Measurements from ENCODE around the gene FRMD4B. TPM values are rescaled to one million over a fixed set of nuclear protein-coding genes. Genes with fewer than 3 reads are reported as not detected.

FRMD4B gene
- total and polyA plus RNA-seq, 4 donors = 16.6 to 96.4 (median 39.0) TPM

DNA sequence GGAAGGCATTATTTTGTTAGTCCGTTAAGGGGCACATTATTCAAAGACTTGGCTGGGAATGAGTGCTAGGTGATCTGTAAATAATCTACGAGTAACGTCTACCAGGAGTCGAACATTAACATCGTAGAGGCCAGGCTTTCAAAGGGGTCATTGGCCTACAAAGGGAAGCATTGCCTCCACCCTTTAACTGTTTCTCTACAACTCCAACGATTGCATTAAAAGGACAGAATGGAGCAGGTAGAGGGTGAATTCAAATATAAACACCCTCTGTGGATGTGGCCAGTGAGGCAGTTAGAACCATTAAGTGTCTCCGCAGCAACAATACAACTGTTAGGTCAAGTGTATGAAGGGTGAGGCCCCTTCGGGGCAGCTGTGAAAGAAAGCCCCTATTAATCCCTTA is 137.5 kb downstream of the FRMD4B start:
- WGBS, 2 donors = 71 to 73% methylated on average over 8 of the region's 8 CpGs
- ATAC-seq (ENCODE audit: insufficient read depth, low FRiP score) (no peak), DNase-seq (peak in 1 of 3 donors; percentile 38)
- TF ChIP-seq, protein P1, sequence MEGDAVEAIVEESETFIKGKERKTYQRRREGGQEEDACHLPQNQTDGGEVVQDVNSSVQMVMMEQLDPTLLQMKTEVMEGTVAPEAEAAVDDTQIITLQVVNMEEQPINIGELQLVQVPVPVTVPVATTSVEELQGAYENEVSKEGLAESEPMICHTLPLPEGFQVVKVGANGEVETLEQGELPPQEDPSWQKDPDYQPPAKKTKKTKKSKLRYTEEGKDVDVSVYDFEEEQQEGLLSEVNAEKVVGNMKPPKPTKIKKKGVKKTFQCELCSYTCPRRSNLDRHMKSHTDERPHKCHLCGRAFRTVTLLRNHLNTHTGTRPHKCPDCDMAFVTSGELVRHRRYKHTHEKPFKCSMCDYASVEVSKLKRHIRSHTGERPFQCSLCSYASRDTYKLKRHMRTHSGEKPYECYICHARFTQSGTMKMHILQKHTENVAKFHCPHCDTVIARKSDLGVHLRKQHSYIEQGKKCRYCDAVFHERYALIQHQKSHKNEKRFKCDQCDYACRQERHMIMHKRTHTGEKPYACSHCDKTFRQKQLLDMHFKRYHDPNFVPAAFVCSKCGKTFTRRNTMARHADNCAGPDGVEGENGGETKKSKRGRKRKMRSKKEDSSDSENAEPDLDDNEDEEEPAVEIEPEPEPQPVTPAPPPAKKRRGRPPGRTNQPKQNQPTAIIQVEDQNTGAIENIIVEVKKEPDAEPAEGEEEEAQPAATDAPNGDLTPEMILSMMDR (IDR thresholded peaks at IDR 0.05; ENCODE audit: control extremely low read depth, extremely low read depth) = no peak
- H3K27me3 ChIP-seq (ENCODE audit: control insufficient read depth in 3 of 3, insufficient read depth in 3 of 3, low read length in 2 of 3) = no peaks in the 10 kb centered on the region
- no peak overlapping the region for H3K9ac ChIP-seq (ENCODE audit: insufficient read depth in 1 of 2, low read length in 2 of 2)
- H3K27ac ChIP-seq (ENCODE audit: low read depth in 1 of 2, low read length in 1 of 2) = no peak overlapping the region
- peaks cover 0 to 16% (median 3%) of the 10 kb centered on the region in 5 donors for H3K4me1 ChIP-seq (ENCODE audit: control insufficient read depth in 5 of 5, insufficient read depth in 5 of 5, low read length in 5 of 5)
- H3K4me3 ChIP-seq = no peak overlapping the region
- H3K36me3 ChIP-seq (ENCODE audit: control insufficient read depth in 4 of 4, insufficient read depth in 4 of 4, low read length in 4 of 4) = peaks cover 0 to 22% (median 3%) of the 10 kb centered on the region in 4 donors
- H3K9me3 ChIP-seq (ENCODE audit: control insufficient read depth in 4 of 4, insufficient read depth in 3 of 4, low read length in 3 of 4) = no peaks in the 10 kb centered on the region

DNA sequence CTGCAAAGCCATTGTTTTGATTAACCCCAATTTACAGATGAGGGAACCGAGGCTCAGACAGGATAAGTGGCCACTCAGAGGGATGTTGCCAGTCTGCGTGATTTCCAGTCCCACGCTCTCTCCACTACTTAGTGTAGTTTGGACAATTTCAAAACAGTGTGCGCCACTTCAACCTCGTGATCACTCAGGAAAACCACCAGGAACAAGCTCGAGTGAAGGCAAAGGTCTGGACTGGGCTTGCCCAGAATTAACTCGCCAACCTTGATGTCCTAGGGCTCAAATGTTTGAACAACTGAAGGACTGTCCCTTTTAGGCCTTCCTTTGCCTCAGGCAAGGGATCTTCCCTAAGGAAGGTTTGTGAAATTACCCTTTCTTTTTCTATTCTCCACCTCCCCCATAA is 139.3 kb downstream of the FRMD4B start:
- Histone ChIP-seq H3K27ac (ENCODE audit: low read depth in 1 of 2, low read length in 1 of 2) (no peak overlapping the region), H3K4me1 (ENCODE audit: control insufficient read depth in 5 of 5, insufficient read depth in 5 of 5, low read length in 5 of 5) (peaks cover 2 to 16% (median 5%) of the 10 kb centered on the region in 5 donors), H3K27me3 (ENCODE audit: control insufficient read depth in 3 of 3, insufficient read depth in 3 of 3, low read length in 2 of 3) (no peaks in the 10 kb centered on the region), H3K36me3 (ENCODE audit: control insufficient read depth in 4 of 4, insufficient read depth in 4 of 4, low read length in 4 of 4) (peaks cover 0 to 19% (median 3%) of the 10 kb centered on the region in 4 donors), H3K9ac (ENCODE audit: insufficient read depth in 1 of 2, low read length in 2 of 2) (no peak overlapping the region), H3K4me3 (no peak overlapping the region), H3K9me3 (ENCODE audit: control insufficient read depth in 4 of 4, insufficient read depth in 3 of 4, low read length in 3 of 4) (no peaks in the 10 kb centered on the region)
- TF ChIP-seq, protein P1 (IDR thresholded peaks at IDR 0.05; ENCODE audit: control extremely low read depth, extremely low read depth) = no peak
- 77 to 86% methylated on average over 7 of the region's 7 CpGs for WGBS, 2 donors
- DNase-seq (no peak), ATAC-seq (ENCODE audit: insufficient read depth, low FRiP score) (no peak)

DNA sequence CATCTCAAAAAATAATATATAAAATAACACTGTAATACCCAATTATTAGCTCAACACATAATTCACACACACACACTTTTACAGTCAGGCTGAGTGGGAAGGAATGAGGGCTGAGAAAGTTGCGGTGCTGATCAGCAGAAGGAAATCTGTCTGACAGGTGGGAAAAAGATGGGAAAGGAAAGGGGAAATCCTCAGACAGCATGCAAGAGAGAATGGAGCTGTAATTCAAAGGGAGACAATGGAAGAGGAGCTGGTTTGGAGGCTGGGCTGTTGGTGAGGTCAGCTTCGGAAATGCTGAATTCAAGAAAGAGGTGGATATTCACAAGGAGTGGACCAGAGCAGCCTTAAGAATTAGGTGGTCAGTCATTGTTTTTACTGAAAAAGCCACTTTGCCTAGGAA is 141.8 kb downstream of the FRMD4B start:
- Histone ChIP-seq H3K27me3 (ENCODE audit: control insufficient read depth in 3 of 3, insufficient read depth in 3 of 3, low read length in 2 of 3) (no peaks in the 10 kb centered on the region), H3K4me3 (no peak overlapping the region), H3K9ac (ENCODE audit: insufficient read depth in 1 of 2, low read length in 2 of 2) (no peak overlapping the region), H3K36me3 (ENCODE audit: control insufficient read depth in 4 of 4, insufficient read depth in 4 of 4, low read length in 4 of 4) (peaks cover 0 to 17% (median 4%) of the 10 kb centered on the region in 4 donors), H3K4me1 (ENCODE audit: control insufficient read depth in 5 of 5, insufficient read depth in 5 of 5, low read length in 5 of 5) (peaks cover 0 to 4% (median 0%) of the 10 kb centered on the region in 5 donors), H3K27ac (ENCODE audit: low read depth in 1 of 2, low read length in 1 of 2) (no peak overlapping the region), H3K9me3 (ENCODE audit: control insufficient read depth in 4 of 4, insufficient read depth in 3 of 4, low read length in 3 of 4) (no peaks in the 10 kb centered on the region)
- ATAC-seq (ENCODE audit: insufficient read depth, low FRiP score) (no peak), DNase-seq (no peak)
- WGBS, 2 donors = 96 to 97% methylated on average over 2 of the region's 2 CpGs
- TF ChIP-seq, protein P1 (IDR thresholded peaks at IDR 0.05; ENCODE audit: control extremely low read depth, extremely low read depth) = no peak

DNA sequence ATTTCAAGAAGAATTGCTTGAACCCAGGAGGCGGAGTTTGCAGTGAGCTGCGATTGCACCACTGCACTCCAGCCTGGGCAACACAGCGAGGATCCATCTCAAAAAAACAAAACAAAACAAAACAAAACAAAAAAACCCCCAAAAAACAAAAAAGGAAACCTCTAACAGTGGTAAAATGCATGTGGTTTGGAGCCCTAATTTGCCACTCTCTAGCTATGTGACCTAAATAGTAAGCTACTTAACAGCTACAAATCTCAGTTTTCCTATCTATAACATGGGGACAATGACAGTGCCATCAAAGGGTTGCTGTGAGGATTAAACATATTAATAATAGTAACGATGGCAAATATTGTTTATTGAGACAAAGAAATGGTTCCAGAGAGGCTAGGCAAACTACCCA is 144.1 kb downstream of the FRMD4B start:
- no peak overlapping the region for H3K9ac ChIP-seq (ENCODE audit: insufficient read depth in 1 of 2, low read length in 2 of 2)
- peaks cover 0 to 8% (median 2%) of the 10 kb centered on the region in 5 donors for H3K4me1 ChIP-seq (ENCODE audit: control insufficient read depth in 5 of 5, insufficient read depth in 5 of 5, low read length in 5 of 5)
- TF ChIP-seq, protein P1 (IDR thresholded peaks at IDR 0.05; ENCODE audit: control extremely low read depth, extremely low read depth) = no peak
- peaks cover 0 to 11% (median 6%) of the 10 kb centered on the region in 4 donors for H3K36me3 ChIP-seq (ENCODE audit: control insufficient read depth in 4 of 4, insufficient read depth in 4 of 4, low read length in 4 of 4)
- WGBS, 2 donors = 73 to 88% methylated on average over 4 of the region's 4 CpGs
- no peak overlapping the region for H3K4me3 ChIP-seq
- DNase-seq (no peak), ATAC-seq (ENCODE audit: insufficient read depth, low FRiP score) (no peak)
- no peaks in the 10 kb centered on the region for H3K9me3 ChIP-seq (ENCODE audit: control insufficient read depth in 4 of 4, insufficient read depth in 3 of 4, low read length in 3 of 4)
- H3K27me3 ChIP-seq (ENCODE audit: control insufficient read depth in 3 of 3, insufficient read depth in 3 of 3, low read length in 2 of 3) = no peaks in the 10 kb centered on the region
- peak overlapping the region in 1 of 2 donors; percentile 22 for H3K27ac ChIP-seq (ENCODE audit: low read depth in 1 of 2, low read length in 1 of 2)
